RCC 7860 (cell line): ENCODE data around the gene PUM1.
"Not testable (repeated sequence)": the region's sequence is repeated elsewhere in the genome, so short reads cannot be mapped to it uniquely, and the experiment has no call there.

ENCODE experiments used
- DNase-seq: peaks from one replicate; pipeline ENCODE4 v3.0.0-alpha.2; 2015; ENCODE audit warnings: low spot score
- FAIRE-seq: peaks from 2 replicates; lab custom pipeline; 2012; peaks lifted over from hg19 to GRCh38; lab: Jason Lieb, UNC

Gene PUM1

DNA sequence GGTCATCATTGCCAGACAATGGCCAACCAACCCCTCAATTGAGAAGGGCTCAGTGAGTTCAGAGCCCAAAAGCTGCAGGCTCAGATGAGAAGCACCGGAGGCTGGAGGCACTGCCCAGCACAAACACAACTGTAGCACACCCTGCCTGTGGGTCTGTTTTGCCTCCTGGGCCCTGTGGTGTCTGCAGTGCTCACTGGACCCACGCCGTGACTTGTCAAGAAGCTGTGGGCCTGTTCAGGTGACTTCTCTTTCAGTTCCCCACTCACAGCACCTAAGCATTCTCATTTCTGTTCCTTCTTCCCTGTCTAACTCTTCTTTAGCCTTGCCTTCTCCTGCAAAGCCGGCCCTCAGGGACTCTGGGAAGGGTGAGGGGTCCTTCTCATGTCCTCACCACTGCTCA lies 129.8 kb downstream of the PUM1 start:
- not testable (repeated sequence) for FAIRE-seq, DNase-seq

DNA sequence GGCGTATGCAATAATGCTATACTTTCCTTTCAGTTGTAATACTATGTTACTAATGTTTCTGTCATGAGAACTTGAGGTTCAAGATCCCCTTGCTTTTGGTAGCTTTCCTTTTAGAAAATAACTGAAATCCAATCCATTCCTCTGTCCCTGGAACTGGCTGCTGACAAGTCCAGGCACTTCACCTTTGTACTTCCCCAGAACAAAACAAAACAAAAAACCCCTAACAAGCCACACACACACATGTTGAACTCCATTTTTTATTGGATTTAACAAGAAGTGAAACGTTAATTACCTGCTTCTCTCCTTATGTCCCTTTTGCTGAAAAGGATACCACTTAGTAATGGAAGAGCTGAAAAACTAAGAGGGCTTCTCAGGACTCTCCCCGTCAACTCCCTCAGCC lies 130.9 kb downstream of the PUM1 start:
- DNase-seq (no peak), FAIRE-seq (no peak)

DNA sequence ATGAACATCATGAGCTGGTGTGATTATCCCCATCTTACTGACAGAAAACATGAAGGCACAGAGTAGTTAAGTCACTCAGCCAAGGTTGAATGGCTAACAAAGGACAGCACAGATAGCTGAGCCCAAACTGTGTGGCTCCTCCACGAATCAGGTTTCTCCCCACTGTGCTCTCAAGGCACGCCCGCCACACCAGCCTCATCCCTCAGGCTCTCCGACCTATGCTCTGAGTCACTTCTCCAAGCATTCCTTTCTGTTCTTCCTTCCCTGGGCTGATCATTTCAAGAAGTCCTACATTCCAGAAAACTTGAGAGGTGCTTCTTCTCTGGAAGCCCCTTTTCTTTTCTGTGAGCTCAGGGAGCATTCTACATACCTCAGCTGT lies 131.7 kb downstream of the PUM1 start:
- FAIRE-seq (no peak), DNase-seq (peak; percentile 53)

DNA sequence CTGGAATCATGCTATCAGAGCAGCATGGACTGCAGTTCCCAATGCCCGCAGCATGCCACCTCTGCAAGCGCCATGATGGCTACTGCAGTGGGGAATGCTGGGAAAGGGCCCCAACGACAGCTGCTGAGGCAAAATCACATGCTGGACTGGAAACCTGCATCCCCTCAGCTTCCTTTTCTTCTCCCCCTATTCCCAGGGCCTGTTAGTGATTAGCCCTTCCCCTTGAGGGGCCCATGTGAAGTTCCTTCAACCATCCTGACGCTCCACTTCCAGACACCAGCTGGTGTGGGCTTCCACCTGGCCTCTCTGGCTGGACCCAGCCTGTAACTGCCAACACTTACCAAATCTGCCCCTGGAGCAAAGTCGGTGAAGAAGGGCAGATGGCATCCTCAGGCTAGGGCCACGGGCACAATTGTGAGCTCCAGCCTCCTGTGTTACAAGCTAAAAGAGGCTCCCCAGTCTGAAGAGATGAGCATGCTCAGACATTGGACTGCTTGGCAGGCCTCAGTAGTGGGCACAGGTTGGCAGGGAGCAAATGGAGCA lies 134.8 kb downstream of the PUM1 start:
- DNase-seq (no peak), FAIRE-seq (no peak)

DNA sequence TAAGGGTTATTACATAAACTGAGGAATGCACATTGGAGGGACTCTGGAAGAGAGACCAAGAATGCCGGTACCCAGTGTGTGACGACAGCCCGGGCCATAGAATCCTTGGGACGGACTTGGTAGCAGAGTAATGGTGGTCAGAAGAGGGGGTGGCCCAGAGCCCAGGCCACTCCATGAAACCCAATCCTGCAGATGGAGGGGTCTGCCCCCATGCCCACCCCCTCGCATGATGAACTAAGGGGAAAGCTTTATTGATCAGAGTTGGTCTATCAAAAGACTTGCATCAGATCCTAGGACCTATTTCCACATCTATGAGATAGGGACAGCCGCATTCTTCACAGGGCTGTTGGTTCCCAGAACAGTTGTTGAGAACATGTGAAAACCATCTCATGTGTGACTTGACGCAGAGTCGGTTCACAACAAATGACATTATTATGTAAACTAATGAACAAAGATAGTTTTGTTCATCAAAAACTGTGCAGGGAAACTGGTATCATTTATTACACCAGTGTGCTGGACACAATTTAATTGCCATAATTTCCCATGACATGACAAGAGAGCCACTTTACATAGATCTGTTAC lies 135.5 kb downstream of the PUM1 start:
- FAIRE-seq (no peak), DNase-seq (no peak)

DNA sequence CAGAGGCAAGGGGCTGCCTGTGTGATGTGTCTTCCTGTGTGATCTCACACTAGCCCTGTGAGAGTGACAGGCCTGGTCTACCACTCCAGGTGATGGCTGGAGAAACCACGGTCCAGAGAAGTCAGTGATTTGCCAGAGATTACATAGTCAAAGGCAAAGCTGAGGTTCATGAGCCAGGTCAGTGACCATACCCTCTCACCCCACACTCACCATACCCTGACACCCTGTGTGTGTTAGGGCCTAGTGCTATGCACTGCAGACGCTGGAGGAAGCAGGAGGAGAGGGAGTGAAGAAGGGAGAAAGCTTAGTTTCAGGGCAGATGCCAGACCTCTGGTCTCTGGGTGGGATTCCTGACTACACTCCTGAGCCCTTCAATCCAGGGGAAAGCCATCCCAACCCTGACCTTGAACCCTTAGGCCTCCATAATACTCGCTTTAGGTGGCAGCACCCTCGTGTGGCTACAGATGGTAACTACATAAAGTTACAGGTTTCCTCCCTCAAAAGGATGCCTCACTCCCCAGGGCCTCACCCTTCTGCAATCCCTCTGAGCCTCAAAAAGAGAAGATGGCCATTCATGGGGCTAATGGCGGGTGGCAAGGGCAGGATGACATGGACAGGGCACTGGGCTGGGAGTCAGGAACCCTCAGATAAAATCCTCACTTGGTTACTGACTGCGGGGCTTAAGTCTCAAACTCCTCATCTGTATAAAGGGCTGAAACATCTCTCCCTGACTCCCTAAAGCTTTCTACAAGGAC lies 136.2 kb downstream of the PUM1 start:
- DNase-seq (peak; percentile 21), FAIRE-seq (no peak)

DNA sequence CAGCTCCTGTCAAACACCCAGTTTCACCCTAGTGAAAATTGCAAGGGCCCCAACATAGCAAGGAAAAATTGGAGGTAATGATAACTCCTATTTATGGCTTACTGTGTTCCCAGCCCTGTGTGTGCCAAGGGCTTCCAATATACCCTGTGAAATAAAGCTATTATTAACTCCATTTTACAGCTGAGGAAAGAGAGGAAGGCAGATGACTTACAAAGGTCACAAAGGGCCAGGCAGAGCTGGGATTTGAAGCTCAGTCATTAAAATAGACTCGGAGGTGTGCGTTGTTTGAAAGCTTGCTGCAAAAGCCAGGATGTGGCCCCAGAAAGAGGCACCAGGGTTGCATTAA lies 136.8 kb downstream of the PUM1 start:
- FAIRE-seq (no peak), DNase-seq (no peak)

DNA sequence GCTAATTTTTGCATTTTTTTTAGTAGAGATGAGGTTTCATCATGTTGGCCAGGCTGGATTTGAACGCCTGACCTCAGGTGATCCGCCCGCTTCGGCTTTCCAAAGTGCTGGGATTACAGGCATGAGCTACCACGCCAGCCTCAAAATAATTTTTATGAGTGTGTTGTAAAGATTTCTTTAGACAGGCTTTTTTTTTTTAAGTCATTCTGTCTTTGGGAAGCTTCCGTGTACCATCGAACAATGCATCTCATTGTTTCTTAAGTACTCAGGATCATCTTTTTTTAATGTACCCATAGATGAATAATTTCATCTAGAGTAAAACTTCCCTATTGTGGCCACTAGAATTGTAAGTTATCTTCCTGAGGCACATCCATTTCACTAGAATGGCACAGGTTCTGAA lies 137.3 kb downstream of the PUM1 start:
- DNase-seq, result no peak
- FAIRE-seq, result no peak

DNA sequence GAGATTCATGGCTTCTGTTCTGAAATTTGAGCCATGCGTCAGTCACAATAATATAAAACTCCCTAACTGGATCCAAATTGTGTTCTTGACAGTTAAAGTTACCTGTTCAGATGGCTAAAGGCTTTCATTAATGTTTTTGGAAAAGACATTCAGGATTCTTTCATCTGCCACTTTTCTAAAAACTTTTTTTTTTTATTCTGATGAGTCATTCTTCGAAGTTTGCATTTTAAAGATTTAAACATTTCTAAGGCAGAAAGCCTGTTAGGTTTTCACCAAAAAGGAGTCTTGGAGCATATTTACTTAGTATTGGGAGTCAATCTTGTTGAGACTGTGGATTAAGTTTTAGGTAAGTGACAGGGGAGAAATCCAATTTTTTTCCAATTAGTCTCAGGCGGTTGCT lies 138.1 kb downstream of the PUM1 start:
- DNase-seq, result no peak
- FAIRE-seq, result no peak

DNA sequence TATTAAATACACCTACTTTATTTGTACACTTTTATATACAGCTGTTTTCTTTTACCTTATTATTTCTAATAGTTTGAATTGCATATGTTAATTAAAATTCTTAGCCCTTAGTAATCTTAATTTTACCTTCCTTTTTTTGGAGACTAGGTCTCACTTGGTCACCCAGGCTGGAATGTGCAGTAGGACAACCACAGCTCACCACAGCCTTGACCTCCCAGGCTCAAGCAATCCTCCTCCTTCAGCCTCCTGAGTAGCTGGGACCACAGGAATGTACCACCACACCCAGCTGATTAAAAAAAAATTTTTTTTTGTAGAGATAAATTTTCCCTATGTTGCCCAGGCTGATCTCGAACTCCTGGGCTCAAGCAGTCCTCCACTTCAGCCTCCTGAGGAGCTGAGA lies 141.9 kb downstream of the PUM1 start:
- FAIRE-seq, result peak; percentile 74
- peak; percentile 39 for DNase-seq

DNA sequence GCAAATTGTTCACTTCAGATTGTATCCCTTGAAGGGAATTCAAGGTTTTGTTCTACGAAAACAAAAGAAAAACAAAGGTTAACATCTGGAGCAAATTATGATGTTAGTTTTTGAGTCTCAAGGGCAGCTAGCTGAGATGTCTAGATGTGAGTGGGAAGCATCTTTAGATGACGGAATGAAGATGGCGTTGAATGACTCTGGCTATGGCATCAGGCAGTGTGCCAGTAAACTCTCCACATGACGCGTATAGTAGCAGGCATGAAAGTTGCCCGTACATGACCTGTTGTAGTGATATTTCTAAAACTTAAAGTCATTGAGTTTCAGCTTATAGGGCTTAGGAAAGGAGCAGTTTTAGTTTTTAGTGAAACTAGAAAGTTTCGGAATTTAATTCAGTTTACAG lies 144.7 kb downstream of the PUM1 start:
- no peak for FAIRE-seq
- DNase-seq, result no peak

DNA sequence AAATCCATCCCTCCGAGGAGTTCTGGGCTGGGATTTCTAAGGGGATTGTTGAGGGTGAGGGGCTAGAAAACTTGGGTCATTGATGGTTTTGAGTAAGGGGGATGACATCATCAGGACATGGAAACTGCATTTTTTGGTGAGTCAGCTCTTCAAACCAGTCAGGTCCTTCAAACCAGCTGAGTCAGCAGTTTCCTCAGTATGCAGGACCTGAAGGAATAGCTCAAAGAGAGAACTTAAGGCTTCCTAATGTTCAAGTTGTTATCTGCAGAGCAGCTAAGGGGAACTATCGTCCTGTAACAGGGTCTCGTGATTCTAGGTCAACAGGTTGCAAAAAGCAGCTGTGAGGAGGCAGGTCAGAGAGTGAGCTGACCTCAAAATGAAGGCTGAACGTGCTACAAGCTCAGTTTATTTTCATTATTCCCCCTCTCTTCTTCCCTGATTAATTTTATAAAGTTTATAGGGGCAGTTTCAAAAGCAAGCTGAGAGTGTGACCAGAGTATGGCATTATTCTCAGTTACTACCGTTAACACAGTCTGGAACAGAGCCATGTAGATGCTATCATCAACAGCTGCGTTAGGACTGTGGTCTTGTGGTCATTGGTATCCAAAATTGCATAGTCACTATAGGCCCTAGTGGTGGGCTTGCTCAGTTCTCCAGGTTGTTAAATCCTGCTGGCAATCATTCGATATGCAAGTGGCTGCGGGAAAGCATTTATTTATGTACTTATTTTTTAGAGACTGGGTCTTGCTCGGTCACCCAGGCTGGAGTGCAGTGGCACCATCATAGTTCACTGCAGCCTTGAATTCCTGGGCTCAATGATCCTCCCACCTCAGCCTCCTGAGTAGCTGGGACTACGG lies 146.3 kb downstream of the PUM1 start:
- peak; percentile 18 for FAIRE-seq
- DNase-seq, result peak; percentile 58

DNA sequence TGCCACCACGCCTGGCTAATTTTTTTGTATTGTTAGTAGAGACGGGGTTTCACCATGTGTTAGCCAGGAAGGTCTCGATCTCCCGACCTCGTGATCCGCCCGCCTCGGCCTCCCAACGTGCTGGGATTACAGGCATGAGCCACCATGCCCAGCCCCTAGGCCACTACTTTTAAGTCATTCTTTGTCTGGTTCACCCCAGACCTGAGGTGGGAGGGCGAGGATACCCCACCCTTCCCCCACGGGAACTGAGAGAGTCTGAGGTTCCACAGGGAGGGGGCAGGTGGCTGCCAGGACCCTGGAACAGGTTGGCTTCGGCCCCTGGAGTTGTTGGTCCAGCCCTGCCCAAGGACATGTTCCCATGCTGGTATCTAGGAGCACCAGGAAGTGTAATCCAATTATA lies 149.2 kb downstream of the PUM1 start:
- no peak for FAIRE-seq

DNA sequence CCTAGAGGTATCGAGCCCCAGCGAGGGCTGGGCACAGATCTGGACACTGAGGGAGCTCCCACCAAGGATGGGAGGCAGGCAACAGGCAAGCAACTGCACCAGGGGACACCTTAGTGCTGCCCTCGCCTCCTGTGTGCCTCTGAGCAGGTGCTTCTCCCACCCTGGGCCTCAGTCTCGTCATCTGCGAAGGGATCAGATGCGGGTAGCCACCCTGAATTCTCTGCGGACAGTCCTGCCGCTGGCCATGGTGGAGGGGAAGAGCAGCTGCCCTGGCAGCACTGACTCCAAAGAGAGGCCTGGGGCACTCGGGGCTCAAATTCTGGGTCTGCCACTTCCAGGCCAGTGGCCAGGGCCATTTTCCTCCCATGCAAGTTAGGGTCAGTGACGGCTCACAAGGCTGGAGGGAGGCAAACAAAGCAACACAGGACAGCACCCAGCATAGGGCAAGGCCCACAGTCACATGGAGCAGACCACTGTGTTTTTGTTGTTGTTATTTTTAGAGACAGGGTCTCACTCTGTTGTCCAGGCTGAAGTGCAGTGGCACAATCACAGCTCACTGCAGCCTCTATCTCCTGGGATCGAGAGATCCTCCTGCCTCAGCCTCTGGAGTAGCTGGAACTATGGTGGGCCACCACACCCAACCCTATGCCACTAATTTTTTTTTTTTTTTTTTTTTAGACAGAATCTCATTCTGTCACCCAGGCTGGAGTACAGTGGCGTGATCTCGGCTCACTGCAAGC lies 149.9 kb downstream of the PUM1 start:
- DNase-seq (no peak), FAIRE-seq (no peak)

More for the DNA sequence above, 149.2 kb downstream of the PUM1 start:
- DNase-seq, result no peak

DNA sequence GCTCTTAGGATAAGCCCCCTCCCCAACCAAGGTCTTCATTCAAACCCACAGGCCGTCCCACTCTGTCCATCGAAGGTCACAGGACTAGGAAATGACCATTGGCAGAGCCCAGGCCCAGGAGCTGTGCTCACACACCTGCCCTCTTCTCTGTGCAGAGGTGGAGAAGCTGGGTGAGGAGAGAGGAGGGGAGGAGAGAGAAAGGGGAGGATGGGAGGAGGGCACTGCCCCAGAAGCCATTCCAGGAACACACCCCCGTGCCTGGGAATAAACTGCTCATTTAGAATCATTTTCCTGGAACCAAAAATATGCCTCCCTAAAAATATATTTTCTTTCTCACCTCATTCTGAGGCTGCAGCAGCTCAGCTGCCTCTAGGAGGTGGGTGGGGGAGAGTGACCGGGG lies 150.6 kb downstream of the PUM1 start:
- FAIRE-seq (no peak), DNase-seq (no peak)

DNA sequence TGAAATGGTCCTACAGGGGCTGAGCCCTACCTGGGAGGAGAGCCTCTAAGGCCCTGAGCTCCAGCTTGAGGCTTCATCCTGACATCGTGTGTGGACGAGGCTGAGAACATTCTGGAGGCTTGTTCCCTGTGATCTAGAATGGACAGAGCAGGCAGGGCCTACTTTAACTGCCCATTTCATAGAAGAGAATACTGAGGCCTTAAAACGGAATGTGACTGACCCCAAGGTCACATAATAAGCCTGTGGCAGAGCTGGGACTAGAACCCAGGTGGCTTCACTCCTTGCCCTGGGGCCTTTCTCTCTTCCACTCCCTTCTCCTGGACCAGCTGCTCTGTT lies 151.0 kb downstream of the PUM1 start:
- FAIRE-seq (no peak), DNase-seq (no peak)

DNA sequence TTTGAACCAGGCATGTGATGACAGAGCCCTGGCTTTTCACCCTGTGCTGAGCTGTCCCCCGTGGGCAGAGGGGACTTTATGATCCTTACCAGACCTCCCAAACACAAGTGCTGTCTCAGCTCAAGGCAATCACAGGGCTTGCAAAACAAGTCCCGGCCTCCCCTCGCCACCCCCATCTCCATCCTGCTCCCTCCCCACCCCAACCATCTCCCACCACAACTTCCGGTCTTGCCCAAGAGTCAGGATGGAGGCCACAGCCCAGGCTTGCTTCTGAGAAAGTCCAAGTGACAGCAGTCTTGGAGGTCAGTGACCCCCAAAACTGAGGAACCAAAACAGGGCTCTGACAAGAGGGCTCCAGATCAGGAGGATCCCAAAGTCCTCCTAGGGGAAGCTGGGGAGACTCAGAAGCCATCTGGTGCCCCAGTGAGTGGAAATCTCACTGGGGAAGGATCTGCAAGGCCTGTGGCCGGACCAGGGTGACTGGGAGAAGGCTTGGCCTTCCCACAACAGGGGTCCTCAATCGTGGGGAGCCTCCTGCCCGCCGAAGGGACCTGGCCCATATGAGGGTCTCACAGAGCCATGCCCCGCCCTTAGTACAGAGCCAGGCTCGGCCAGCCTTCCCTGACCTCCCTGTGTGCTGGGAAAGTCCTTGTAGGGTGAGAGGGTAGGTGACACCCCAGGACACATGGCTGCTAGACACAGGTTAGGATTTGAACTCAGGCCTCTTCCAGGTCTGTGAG lies 152.4 kb downstream of the PUM1 start:
- no peak for FAIRE-seq
- no peak for DNase-seq

DNA sequence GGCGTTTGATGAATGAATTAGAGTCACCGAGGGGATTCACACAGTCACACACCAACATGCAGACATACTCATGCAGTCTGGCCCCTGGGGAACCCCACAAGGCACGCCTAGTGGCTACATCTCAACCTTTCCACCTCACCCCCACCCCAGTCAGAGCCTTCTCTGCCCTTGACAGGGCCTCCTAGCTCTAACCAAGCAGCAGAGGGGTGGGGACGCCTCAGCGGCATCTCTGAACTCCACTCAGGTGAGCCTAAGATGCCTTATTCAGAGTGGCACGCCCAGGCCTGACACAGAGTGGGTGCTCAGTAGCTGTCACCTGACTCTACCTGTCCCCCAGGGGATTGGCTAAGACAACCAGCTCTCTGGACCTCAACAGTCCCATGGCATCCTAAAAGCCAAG lies 153.3 kb downstream of the PUM1 start:
- DNase-seq (no peak), FAIRE-seq (no peak)

DNA sequence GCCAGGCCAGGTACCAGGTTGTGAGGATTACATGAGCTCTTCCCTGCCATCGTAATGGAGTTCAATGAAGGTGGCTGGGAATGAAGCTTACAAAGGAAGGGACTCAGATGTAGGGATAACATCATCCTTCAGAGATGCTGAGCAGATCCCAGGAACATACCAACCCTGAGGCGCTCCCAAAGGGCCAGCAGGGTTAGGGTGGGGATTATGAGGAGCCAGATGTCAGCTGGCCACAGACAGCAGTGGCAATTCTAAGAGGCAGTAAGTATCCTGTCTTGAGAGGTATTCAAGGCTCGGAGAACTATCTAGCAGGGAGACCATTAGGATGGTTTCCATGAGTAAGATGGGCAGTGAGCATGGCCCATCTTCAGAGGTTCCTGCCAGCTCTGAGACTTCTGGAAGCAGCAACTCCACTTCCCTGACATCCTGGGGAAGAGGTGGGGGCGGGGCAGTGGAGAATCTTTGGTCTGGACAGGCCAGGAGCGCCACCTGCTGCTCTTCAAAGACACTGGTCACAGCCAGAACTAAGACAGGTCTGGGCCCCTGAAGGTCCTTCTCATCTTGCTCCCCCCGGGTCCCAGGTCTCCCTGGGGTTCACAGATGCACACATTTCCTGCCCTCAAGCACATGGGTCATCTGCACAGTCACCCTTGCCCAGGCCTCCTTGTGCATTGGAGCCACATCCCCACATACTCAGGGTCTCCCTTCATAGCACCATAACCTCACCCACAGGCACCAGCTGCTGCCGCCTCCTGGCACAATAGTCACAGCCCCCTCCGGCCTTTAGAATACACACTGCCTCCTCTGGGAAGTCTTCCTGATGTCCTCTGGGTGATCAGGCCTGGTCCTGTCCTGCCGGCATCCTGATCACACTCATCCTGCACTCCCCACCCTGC lies 154.2 kb downstream of the PUM1 start:
- FAIRE-seq, result no peak

More for the DNA sequence above, 154.2 kb downstream of the PUM1 start:
- DNase-seq, result peak; percentile 67
